Activated CD4-positive, alpha-beta T cell treated with anti-CD3 and anti-CD28 coated beads, Interleukin-2, amount 50 U/mL, for 16 hours (primary cell): ENCODE measurements around the gene KBTBD12.

ENCODE experiments used
- DNase-seq: peaks from one replicate; pipeline ENCODE4 v3.0.0-alpha.2; 2020

Gene KBTBD12

DNA sequence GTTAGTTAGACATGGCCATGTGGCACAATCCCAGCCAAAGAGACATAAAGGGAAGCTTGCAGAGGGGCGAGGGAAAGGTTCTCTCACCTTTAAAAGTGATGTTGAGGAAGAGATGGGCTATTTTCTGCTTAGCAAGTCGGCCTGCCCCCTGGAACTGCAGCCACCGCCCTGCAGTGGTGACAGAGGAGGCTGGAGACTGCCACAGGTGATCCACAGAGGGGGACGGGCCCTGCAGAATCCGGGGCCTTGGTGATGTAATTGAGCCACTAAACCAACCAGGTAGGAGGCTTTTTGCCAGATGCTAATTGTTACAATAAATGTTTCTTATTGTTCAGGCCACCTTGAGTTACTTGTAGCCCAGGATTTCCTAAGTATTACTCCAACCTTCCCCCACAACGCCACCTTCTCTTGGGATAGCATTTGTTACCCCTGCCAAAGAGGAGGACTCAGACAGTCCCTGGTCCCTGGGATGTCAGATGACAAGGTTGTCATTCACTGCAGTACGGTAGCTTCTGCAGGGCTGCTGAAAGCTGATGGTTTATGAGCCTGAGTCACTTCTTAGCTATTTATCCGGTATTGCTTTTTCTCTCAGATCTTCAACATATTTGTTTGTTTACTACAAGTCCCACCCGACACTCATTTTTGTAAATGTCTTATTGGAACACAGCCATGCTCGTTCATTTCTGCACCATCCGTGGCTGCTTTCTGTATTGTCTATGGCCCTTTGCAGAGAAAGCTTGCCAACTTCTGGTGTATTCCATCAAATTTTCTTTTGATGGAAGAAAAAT lies 73.9 kb downstream of the KBTBD12 start:
- DNase-seq, result no peak

DNA sequence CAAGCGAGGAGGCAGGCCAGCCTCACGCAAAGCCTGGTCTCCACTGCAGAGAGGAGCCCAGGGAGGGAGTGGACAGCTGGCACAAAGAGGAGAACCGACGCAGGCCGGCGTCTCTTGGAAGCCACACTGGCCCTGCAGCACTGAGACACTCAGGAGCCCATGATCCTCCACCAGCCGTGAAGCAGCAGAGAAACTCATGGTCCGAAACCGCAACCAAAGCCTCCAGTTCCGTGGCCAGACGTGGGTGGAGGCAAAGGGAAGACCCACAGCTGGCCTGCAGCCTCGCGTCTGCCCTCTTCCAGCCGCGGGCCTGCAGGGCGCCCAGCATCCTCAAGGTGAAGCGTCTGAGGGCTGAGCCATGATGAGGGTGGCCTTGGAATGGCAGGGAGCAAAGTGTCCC lies 75.0 kb downstream of the KBTBD12 start:
- no peak for DNase-seq

DNA sequence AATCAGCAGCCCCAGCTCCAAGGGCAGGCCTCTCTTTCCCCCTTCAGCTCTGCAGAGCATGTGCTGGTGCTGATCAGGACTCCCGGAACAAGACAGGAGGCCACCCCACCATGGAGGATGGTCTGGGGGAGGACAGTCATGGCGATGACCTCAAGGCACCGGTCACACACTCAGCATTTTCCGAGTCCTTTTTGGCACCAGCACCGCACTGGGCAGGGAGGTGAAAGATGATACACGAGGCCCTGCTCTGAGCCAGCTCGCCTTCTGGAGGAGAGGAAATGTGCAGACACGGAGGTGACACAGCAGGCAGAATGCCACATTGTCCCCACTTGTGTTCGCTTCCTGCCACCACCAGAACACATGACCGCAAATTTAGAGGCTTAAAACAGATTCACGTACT lies 75.4 kb downstream of the KBTBD12 start:
- no peak for DNase-seq

DNA sequence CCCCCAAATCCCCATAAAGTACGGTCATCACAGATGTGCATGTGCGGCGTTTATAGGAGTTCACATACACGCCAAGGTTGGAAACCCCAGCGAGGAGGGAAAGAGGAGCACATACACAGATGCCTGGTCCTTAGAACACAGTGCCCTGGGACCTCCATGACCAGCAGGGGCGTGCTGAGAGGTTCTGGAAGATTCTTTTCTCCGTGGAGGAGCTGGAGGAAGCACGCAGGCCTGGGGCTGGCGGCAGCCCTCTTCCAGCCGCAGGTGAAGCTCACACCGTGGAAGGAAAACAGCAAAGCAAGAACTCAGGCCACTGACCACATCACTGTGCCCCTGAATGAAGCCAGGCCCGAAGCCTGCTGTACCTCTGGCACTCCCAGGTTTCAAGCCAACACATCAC lies 76.2 kb downstream of the KBTBD12 start:
- no peak for DNase-seq

DNA sequence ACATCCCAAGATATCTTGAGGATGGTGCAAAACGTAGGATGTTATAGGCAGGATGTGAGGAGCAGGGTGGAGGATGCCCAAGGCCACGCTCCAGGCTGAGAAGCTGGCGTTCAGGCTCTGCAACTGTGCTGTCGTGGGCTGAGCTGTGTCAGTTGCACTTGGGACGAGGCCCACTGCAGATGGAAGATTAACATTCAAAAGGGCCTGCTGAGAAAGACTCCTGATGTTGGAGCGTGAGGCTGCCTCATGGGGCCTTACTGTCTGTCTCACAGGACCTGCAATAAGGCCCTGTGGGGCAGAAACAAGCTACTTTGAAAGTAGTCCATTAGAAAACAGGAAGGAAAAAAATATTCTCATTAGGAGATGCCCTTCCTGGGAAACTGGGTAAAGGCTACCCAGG lies 76.6 kb downstream of the KBTBD12 start:
- no peak for DNase-seq

DNA sequence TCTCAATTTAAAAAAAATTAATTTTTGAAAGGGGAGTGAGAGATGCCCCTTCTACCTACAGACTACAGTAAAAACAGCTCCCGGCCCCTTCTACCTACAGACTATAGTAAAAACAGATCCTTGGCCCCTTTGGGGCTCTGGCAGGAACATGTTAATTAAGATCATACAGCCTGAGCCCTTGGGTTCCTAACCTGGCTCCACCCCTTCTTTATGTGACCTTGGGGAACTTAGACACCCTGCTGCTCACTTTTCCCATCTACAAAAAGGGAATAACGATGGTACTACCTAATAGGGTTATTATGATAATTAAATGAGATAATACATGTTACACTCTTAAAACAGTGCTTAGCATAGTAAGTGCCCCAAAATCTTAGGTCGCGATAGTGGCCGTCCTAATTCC lies 77.1 kb downstream of the KBTBD12 start:
- DNase-seq, result no peak

DNA sequence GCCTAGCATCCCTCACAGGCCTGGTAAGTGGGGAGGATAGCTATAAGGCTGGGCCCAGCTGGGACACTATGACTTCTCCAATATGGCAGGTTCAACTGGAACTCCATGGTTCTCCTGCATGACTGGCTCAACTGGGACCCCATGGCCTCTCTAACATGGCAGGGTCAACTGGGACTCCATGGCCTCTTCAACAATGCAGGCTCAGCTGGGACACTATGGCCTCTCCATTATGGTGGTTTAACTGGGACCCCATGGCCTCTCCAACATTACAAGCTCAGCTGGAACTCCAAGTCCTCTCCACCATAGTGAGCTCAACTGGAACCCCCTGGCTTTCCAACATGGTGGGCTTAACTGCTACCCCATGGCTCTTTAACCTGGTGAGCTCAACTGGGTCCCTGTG lies 79.0 kb downstream of the KBTBD12 start:
- no peak for DNase-seq

DNA sequence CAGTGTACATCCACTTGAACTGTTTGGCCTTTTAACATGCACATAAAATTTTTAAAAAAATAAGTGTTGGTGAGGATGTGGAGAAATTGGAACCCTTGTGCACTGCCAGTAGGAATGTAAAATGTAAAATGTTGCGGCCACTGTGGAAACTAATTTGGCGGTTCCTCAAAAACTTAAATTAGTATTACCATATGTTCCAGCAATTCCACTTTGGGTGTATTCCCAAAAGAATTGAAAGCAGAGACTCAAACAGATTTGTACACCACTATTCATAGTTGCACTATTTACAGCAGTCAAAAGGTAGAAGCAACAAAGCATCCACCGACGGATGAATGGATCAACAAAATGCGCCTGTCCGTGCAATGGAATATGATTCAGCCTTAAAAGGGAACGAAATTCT lies 82.0 kb downstream of the KBTBD12 start:
- no peak for DNase-seq

DNA sequence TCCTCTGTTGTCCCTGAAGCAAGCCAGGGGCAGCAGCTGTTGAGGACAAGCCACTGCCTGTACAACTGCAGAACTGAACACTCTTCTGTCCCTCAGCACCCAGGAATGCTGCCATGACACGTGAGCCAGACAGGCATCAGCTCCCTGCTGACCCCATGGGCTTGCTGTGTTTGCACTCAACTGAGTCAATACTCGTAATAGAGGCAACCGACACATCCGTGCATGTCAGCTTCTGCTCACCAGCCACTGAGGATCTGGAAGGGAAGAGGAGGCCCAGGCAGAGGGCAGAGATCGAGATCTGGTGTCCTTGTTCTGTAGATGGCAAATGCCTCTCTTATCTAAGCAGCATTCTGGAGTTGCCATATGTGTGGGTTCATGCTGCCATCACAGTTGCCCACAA lies 82.9 kb downstream of the KBTBD12 start:
- no peak for DNase-seq

DNA sequence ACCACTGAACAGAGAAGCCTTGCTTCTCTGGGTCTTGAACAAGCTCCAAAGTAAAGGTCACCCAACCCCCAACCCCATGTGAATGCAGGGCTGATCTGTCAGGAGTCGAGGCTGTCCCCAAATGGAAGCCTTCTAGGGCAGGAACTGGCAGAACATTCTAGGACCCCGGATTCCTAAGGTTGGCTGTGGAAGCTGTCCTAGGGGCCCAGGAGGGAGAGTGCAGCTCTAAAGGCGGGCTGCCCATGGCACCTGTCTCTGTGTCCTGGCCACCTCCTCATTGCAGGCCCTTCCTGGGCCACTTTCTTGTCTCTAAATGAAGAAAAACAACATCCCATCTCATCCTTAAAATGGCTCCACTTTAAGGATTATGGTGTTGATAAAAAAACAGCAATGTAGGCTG lies 83.6 kb downstream of the KBTBD12 start:
- no peak for DNase-seq

DNA sequence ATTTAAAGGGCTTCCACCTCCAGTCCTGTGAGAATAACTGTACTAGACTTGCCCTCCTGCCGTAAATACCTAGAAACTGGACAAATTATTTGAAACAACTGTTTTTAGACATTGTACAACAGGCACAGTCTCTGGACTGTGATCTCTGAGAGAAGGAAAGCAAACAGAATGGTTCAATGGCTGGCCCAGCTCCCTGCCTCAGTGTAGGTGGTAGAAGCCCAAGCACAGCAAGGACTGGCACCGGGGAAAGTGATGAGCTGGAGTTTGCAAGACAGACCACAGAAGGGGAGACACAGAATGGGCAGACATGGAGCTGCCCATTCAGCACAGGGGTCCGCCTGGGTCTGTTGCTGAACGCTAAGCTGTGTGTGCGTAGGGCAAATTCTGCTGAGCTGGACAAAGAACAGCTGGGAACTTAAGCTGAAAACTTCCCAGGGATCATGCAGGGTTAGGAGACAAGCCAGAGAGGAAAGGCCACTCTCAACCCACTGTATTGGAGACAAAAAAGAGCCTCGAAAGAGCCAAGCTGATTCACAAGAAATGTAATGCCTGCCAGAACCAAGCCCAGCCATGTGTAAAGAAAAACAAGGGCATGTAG lies 84.6 kb downstream of the KBTBD12 start:
- no peak for DNase-seq

DNA sequence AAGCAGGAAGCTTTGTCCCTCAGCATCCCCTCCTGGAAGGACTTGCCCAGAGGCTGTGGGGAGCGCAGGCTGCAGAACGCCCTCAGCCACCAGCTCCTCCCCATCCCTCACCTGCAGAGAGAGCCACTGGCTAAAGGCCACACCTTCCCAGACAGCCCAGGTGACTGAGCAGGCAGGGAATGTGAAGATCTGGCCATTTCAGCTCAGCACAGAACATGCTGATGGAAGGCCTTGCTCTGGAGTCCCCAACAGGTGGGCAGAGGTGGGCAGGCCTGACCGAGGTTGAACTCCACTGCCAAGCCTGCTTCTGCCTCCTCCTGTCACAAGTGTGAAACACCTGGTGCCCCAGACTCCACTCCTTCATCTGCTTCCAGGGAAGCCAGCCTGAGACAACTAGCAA lies 86.5 kb downstream of the KBTBD12 start:
- DNase-seq, result no peak

DNA sequence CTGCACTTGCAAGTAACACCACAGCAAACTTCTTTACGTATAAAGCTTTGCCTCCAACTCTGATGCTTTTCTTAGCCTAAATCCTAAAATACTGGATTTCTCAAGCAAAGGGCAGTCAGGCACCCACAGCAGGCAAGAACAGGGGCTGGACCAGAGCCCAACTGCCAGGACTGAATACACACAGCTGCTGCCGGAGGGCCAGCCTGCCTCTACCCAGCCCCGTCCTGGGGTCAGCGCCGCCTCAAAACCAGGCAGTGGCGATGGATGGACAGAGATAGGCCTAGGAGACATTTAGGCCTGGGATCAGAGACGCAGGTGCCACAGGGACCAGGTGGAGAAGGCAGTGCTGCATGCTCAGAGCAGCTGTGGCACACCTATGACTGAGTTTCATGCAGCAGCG lies 89.6 kb downstream of the KBTBD12 start:
- DNase-seq, result no peak

DNA sequence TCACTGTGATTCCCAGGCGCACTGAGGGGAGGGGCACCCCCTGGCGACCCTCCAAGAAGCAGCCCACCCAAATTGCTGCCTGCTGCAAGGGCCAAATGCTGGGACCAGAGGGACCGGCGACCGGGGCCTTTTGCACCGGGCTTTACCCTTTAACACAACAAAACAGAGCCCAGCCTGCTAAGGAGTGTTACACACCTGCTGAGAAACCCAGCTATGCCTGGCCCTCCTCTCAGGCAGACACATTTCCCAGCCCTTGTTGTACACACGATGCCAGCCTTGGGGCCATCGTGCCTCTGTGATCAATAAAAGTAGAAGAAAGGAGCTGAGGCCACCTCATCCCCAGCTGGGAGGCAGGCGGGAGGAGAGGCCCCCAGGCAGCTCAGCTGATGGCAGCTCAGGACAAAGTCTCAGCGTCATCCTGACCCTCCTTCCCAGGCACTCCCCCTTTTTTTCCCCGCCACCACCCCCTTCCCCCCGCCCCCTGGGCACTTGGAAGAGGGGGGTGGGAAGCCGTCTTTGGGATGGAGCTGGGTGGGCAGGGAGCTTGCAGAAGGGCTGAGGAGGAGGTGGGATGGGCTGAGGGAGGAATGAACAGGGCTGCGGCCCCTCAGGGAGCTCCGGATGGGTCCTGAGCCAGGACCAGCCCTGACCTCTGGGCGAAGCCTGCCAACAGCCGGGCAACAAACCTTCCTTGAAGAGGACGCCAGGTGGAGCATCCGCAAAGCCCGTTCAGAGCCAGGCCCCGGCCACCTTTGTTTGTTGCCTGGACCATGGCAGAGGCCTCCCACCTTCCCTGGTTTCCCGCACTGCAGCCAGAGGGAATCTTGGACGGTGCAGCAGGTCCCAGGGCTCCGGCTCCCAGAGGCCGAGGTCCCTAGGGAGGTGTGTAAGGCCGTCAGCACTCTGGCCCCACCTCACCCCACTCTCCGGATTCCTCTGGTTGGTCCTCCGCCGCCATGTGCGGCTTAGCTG lies 91.3 kb downstream of the KBTBD12 start:
- DNase-seq, result no peak

DNA sequence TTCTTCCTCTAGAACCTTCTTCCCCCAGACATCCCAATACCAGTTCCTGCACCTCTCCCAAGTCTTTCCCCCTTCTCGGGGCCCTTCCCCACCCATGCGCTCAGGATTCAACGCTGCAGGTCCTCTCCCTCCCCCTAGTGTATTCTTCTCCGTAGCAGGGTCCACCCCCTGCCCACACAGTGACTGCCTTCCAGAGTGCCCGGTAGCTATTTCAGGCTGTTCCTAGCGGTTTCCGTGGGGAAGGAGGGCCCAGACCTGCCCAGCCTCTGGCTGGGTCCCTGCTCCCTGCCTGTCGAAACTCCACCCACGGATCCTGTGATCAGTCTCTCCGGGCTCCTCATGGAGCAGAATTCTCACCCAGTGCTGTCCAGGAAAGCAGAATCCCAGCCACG lies 92.0 kb downstream of the KBTBD12 start:
- no peak for DNase-seq

DNA sequence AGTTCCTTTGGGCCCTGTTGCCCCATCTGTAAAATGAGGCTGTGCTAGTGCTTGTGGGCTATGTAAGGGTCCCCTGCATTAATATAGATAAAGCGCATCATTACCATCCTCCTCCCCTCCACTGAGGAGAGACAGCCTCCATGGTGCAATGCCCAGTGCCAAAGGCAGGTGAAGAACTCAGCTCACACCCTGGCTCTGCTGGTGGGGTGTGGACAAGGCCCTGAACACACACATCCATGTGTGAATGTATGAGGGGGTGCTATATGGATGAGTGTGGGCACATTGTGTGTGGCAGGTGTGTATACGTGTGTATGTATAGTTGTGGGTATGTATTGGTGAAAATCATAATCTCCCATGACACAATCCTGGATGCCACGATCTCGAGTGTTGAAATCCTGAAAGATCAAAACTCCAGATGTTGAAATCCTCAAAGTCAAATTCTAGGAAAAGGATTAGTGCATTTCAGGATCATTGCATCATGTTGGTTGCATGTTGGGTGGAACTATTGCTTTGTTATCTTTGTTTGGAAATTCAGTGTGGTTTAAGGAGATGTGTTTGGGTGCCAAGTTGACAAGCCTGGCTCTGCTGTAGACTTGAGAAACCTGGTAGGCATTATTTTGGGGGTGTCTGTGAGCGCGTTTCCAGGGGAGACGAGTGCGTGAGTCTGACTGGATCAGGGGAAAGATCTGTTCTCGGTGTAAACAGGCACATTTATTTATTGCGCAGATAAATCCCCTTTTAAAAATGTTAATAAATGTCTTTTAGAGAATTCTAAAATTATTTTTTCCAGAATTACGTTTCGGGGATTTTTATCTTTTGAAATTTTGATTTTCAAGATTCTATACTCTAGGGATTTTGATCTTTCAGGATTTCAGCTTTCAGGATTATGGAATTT lies 95.2 kb downstream of the KBTBD12 start:
- no peak for DNase-seq

DNA sequence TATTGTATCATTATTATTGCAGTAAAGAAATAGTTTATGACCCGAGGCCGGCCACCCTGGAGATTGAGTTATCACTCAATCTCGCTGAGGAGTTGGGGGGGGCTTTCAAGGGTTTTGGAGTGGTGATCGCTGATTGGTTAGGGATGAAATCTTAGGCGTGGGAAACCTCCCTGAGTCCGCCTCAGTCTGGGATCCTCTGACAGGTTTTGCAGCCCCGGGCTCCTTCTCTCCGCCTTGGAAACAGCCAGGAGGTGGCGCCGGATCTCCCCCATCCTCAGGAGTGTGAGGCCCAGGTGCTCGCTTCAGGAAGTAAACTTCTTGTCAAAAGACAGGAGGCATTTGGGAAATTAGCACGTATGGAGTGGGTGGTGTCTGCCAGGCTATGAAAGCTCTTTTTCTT lies 96.1 kb downstream of the KBTBD12 start:
- no peak for DNase-seq

DNA sequence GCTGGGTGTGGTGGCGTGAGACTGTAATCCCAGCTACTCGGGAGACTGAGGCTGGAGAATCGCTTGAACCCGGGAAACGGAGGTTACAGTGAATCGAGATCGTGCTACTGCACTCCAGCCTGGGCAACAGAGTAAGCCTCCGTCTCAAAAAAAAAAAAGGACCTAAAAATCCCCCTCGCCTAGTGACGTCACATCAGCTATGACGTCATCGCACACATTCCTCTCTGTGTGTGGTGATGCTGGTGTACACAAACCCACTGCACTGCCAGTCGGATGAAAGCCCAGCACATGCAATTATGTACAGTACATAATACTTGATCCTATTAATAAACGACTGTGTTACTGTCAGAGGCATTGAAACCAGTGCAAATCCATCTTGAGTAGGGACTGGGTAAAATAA lies 97.0 kb downstream of the KBTBD12 start:
- DNase-seq, result no peak

DNA sequence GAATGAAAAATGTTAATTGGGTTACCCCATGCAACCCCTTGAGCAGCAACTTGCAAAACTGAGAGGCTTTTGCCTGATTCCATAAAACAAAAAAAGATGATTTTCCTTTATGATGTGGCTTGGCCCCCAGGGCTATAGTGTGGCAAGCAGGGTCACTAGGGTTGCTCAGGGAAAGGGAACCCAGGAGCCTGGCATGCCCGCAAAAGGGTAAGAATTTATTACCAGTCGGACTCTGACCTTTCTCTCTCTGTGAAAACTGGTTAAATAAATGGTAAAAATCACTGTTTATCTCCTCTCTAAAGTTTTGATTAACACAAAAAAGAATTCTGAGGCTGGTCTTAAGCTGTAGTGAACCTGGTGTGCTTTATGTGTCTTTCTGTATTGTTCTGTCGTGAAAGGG lies 99.5 kb downstream of the KBTBD12 start:
- DNase-seq, result no peak

DNA sequence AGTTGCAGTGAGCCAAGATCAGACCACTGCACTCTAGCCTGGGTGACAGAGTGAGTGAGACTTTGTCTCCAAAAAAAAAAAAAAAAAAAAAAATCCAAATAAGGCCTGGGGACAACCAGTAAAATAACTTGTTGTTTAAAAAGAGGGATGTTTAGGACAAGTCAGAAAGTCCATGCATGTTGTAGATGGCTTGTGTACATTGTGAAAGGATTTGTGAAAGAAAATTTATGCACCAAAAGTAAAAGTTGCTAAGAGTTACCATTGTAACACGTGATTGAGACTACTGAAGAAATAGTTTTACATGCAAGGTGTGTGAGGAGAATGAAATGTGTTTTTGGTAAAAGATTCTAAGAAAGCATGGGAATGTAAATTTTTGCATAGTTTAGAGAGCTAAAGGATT lies 101.5 kb downstream of the KBTBD12 start:
- DNase-seq, result no peak

DNA sequence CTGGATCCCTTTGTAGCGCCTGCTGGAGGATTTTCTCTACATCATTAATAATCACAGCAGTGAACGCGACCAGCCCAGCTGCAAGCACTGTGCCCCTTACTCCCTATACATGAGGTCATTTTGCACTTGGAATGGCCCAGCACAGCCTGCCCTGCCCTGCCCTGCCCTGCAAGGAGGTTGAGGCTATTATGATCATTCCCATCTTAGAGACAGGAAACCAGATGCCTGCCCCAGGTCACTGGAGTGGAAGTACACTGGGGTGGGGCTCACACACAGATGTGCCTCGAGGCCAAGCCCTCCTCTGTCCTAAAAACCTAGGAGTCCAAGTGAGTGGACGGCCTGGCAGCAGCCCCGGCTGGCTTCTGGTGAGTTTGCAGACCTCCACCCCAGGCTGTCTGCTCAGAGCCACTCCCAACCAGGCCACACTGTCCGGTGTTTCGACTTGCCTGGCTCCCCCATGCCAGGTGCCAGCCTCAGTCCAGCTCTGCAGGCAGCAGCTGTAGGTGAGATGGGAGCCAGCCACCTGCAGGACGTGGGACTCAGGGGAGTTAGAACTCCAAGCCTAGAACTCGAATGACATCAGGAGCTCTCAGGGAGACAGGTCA lies 106.8 kb downstream of the KBTBD12 start:
- DNase-seq, result no peak

DNA sequence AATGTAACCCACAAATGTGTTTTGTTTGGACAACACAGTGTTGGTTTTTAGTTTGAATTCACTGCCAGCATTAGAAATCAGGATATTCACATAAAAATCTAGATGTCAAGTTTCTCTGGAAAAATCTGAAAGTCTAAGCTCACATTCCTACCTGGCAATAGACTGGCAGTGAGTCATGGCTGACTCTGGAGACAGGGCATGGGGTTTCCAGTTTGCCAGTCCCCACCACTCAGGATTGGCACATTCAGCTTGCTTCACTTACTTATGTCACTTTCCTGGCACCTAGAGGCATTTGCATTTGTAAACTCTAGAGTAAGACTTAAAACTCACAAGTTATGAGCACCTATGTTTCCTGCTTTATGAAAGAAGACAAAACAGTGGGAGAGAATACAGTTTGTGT lies 118.1 kb downstream of the KBTBD12 start:
- DNase-seq, result no peak
